Stimulated activated naive CD4-positive, alpha-beta T cell (primary cell): Measurements from ENCODE around the gene TP53INP2.
A peak's percentile ranks its signal among the peaks of the same experiment; 100 is the strongest.
"Not testable (repeated sequence)": the region's sequence is repeated elsewhere in the genome, so short reads cannot be mapped to it uniquely, and the experiment has no call there.

Source experiments
- DNase-seq, 6 experiments: peaks; one replicate each; lab custom pipeline; 2025; lab: John Stamatoyannopoulos, UW

TP53INP2 gene

DNA sequence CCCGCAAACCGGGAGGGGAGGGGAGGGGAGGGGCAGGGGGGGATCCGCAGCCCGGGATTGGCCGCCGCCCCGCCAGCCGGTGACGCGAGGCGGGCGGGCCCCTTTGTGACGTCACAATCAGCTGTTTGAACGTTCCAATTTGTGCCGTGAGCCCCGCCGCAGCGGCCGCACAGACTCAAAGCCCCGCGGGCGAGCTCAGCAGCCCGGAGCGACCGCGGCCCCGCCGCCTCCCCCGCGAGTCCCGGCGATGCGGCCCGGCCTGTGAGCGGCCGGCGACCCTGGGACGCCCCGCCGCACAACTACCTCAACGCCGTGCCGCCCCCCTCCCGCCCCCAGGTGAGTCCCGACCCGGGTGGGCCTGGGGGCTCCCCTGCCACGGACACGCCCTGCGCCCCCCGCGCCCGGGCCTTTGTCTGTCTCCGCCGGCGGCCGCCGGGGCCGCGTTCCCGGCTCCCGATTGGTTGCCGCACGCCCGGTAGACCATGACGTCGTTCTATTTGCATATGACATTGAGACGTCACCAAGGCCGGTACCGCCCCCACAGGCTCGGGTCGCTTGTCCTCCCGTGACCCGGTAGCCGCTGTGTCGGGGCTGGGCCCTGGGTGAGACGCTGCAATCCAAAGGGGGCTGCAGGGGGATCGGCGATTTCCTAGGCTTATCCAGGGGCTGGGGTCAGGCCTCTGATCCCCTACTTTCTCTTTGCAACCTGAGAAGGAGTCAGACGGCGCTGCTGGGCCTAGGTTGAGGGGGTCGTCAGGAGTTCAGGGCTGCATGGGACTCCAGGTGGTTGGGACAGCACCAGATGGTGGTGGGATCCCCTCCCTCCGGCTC lies at the start of gene TP53INP2:
Gene TP53INP2, plus strand, starts transcription at position 168 of the 831 bp plus-strand sequence. CDS start 4,396 bp downstream, outside the sequence.
- peak; percentile 83 to 89 (median 86) for DNase-seq

DNA sequence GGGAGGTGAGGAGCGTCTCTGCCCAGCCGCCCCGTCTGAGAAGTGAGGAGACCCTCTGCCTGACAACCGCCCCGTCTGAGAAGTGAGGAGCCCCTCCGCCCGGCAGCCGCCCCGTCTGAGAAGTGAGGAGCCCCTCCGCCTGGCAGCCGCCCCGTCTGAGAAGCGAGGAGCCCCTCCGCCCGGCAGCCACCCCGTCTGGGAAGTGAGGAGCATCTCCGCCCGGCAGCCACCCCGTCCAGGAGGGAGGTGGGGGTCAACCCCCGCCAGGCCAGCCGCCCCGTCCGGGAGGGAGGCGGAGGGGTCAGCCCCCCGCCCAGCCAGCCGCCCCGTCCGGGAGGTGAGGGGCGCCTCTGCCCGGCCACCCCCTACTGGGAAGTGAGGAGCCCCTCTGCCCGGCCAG lies 45.5 kb upstream of the TP53INP2 start:
- DNase-seq, result not testable (repeated sequence)

- not testable (repeated sequence) for DNase-seq
Observed at GRCh38 chr20:34661811-34662210, 42.3 kb upstream of the TP53INP2 start.

GRCh38 chr20:34663213-34663943 lies 40.8 kb upstream of the TP53INP2 start:
- no peak for DNase-seq

GRCh38 chr20:34664751-34665150 lies 39.4 kb upstream of the TP53INP2 start:
- not testable (repeated sequence) for DNase-seq

DNA sequence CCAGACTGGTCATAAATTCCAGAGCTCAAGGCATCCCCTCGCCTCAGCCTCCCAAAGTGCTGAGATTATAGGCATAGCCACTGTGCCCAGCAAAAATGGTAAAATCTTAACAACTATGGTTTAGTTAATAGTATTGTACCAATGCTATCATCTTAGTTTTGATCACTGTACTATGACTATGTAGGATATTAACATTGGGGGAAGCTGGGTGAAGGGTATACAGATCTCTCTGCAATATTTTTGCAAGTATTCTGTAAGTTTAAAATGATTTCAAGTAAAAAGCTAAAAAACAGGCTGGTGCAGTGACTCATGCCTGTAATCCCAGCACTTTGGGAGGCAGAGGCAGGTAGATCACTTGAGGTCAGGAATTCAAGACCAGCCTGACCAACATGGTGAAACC lies 35.0 kb upstream of the TP53INP2 start:
- DNase-seq, result no peak

GRCh38 chr20:34673412-34673811 lies 30.7 kb upstream of the TP53INP2 start:
- no peak for DNase-seq

DNA sequence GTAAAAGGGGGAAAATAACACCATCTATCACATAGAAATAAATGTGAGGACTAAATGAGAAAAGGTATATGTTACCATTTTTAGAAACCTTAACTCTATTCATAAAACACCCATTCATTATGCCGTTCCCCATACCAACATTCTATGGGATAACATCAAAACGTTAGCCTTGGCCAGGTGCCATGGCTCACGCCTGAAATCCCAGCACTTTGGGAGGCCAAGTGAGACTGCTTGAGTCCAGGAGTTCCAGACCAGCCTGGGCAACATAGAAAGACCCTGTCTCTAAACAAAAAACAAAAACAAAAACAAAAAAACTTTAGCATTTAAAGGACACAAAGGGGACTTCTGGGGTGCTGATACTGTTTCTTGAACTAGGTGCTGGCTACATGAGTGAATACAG lies 28.6 kb upstream of the TP53INP2 start:
- DNase-seq, result no peak

DNA sequence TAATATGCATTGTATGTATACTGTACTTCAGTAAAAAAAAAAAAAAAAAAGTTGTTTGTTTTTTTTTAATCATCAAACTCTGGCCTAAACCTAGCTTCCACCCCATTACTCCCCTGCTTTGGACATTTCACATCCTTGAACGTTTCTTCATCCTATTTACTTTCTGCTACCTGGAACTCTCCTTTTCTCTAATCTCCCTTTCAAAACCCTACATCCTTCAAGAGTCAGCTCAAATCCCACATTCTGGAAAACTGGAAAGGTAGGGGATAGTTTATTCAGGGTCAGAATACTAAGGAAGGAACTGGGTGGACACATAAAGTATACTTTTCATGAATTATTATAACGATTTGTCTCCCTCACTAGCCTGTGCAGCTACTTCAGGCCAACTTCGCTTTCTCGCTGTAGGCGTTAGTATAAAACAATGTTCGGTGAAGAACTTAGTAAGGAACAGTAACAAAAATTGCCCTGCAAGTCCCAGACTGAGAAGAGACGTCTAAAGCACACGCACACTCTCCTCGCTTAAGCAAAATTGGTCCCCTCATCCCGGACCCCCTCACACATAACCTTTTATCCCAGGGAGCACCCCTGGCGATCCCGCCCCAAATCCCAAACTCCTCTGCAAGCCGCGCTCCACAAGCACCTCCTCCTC lies 28.0 kb upstream of the TP53INP2 start:
- no peak for DNase-seq

DNA sequence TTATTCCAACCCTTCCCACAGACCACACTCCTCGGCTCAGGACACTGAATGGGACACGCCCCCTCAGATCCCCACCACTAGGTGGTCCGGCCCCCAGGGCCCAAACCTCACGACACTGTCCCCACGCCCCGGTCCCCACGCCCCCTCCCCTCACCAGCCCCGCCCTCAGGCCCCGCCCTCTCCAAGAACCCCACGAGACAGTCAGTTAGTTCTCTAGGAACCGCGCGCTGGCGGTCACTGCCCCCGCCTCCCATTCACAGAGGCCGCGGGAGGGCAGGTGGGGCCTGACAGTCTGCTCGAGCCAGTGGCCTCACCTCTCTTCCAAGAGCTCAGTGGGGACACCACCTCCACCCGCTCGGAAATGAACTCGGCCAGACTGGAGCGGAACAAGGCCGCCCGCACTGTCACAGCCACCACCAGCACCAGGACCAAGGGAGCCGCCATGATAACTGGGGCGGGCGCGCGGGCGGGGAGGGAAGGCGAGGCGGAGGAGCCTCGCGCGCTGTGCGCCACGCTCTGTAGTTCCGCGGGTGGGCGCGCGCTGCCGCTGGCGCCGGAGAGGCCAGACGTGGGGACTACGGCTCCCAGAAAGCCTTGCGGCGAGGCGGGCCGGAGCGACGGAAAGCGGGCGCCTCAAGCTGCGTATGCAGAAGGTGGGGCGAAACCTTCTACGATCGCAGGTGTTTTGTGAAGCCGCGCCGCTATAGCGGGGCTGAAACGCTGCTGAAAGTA lies 27.3 kb upstream of the TP53INP2 start, which contains the start of gene PIGU:
Gene PIGU, minus strand, starts transcription at position 451 of the 732 bp plus-strand sequence. Its CDS starts 7 bp downstream, at position 444.
- DNase-seq, result peak; percentile 90 to 95 (median 94)

DNA sequence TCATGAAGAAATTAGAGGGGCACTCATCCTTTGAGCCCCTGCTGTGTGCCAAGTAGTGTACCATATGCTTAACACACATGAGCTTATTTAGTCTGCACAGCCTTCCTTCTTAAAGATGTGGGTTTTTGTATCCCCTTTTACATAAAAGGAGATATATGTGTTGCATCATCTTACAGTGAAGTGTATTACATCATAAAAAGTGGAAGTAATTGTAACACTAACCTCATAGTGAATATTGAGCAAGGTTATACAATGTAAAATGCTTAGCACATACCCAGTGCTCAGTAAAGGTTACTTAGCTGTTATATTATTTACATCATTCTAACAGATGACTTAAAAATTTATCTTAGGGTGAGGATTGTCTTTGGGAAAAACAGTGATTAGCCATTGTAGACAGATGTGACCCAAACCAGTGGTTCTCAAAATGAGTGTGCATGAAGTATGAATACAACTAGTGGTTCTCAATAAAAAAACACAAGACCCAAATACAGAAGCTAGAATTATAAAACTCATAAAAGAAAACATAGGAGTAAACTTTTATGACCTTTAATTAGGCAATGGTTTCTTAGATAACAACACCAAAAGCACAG lies 23.5 kb upstream of the TP53INP2 start:
- DNase-seq, result no peak

DNA sequence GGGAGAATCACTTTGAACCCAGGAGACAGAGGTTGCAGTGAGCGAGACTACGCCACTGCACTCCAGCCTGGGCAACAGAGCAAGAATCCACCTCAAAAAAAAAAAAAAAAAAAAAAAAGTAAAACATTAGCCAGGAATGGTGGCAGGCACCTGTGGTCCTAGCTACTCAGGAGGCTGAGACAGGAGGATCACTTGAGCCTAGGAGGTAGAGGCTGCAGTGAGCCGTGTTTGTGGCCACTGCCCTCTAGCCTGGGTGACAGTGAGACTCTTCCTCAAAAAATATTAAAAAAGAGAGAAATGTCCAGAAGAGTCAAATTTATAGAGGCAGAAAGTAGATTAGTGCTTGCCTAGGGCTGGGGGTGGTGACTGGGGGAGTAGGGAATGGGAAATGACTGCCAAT lies 20.5 kb upstream of the TP53INP2 start:
- no peak for DNase-seq

- DNase-seq, result no peak
Observed at GRCh38 chr20:34689486-34689885, 14.7 kb upstream of the TP53INP2 start.

- no peak for DNase-seq
Observed at GRCh38 chr20:34691838-34692237, 12.3 kb upstream of the TP53INP2 start.

DNA sequence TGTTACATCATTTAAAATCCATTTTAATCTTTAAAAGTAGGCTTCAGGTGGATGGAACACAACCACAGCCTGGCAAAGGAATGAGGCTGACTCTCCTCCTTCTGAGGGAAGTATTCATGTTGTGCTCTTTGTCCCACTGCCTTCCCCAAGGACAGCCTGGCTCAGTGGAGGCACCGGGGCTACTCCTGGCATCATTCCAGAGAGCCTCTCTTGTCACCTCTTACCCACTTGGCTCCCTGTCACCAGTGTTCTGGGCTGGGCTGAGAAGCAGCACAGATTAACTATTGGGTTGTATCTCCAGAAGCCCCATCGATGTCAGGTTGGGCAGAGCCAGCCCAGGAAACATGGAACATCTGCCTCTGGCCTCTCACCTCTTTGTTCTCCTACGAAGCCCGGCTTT lies 10.7 kb upstream of the TP53INP2 start:
- no peak for DNase-seq

DNA sequence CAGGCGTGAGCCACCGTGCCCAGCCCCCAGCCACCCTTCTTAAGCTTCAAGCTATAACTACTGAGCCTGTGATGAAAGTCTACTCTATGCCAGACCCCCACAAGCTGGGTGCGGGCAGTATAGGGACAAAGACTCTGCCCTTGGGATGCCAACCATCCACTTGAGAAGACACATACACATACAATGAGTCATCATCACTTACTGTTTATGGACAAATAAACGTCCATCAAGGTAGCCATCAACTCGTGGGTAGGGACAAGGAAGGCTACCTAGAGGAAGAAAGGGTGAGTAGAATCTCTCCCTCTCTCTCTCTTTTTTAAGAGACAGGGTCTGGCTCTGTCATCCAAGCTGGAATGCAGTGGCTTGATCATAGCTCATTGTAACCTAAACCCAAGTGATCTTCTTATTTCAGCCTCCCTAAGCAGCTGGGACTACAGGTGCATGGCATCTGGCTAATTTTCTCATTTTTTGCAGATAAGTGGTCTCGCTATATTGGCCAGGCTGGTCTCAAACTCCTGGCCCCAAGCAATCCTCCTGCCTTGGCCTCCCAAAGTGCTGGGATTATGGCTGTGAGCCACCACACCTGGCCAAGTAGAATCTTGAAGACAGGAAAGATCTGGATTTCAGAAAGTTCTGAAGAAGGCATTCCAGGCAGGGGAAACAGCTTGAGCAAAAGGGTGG lies 2.6 kb upstream of the TP53INP2 start:
- DNase-seq, result no peak

GRCh38 chr20:34703061-34703423 lies 1.1 kb upstream of the TP53INP2 start:
- no peak for DNase-seq

DNA sequence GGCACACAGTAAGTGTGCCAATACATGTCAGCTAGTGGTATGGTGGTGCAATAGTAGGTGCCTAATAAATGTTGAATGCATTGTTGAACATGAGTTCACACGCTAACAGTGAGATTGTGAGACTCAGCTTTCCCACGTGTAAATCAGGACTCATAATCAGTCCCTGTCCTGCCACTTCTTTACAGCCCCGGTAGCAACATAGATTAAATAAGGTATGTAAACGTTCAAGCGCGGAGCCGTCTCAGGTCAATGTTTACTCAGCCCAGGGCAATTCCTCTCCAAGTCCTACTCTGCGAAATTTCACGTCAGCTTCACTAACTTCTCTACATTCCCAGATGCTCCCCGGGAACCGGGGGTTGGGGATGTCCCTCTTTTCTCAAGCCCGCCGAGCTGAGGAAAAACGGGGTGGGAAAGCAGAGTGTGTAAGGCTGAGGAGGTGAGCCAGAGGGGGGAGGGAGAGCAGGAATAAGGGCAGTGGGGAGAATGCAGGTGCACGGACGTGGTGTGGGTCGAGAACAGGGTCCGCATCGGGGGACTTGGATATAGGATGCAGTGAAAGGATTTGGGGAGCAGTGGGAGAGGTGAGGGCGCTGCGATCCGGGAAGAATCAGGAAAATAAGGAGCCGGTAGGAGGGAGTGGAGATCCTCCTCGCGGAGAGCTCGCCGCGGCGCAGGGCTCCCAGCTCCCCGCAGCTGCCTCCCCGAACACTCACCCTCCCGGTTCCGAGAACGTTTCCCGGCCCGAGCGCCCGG lies 544 bp upstream of the TP53INP2 start:
- peak in 3 of 6 experiments; percentile 20 to 56 (median 55) for DNase-seq

DNA sequence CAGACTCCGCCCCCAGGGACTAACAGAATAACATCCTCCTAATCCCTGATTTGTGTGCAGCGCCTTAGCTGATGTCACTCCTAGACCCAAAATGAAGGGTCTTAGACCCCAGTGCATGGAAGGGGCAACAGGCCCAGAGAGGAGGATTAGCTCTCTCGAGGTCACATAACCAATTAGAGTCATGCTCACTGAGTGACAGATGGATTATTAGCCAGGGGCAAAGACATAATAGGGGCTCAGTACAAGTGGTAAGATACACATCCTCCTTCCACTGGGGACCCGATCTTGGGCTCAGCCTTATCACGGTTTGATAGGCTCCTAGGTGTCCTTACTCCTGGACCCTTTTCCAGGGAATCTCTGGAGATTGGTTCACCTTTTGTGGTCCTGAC lies 858 bp downstream of the TP53INP2 start:
- DNase-seq, result no peak
